Fibroblast of the aortic adventitia (primary cell): ENCODE measurements around the gene SIGLEC6. TPM values are rescaled to one million over a fixed set of nuclear protein-coding genes. Genes with fewer than 3 reads are reported as not detected.

Experiments used
- DNase-seq: peaks from one replicate; pipeline ENCODE4 v3.0.0-alpha.2; 2010; ENCODE audit warnings: low read depth
- H3K4me3 ChIP-seq: 2 replicates; pipeline ENCODE4 v1.5.1; 2011; ENCODE audit warnings: low read depth, mild to moderate bottlenecking, control low read depth, low read length, moderate library complexity
- total RNA-seq: library from RNA; depleted of rRNA; stranded (reverse); fragments of >200 nt; gene quantifications from 2 replicates; pipeline ENCODE4 v1.2.3, GENCODE V29; 2012; ENCODE audit warnings: low replicate concordance
- TF ChIP-seq, protein P1 (sequence below): IDR thresholded peaks from 2 replicates; pipeline ENCODE4 v1.5.1; 2011; ENCODE audit warnings: mild to moderate bottlenecking, low read length, control low read depth, inconsistent platforms; ENCODE audit not compliant: insufficient read depth

The SIGLEC6 gene
- total RNA-seq, 1 donor, result not detected

DNA sequence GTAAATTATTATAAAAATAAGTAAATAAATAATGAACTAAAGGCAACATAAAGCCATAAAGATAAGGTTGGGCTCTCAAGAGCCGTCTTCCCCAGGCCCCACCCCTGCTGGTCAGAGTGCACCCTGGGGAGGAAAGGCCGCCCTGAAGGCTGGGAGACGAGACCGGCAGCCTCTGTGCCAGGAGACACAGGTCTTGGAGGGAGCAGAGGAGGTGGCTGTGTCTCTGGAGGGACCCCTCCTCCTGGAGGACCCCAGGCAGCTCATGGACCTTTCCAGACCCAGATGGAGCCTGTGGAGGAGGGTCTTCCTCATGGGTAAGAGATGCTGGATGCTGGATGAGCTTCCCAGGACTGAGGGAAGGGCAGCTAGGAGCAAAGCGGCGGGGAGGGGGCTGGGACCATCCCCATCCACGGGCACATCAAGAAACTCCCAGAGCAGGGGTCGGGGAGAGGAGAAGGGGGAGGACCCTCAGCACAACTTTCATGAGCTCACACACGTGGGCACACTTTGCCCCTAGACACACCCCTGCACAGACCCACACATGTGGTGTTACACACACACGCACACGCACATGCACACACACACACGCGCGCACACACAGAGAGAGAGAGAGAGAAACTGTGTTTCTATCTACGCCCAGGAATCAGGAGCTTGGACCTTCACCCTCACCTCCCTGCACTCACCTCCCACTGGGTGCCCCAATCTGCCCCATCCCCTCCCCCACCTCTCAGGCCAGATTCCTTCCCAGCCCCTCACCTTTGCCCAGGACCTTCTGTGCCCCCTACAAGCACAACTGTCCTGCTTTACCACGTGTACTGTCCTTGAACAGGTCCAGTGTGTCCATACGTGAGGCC lies 52.9 kb downstream of the SIGLEC6 start, which contains the start of gene CEACAM18:
TSS of gene CEACAM18 (plus strand) at position 159 of the 854 bp plus-strand sequence.
- H3K4me3 ChIP-seq, result no peak within 1 kb of the TSS
- TF ChIP-seq, protein P1, sequence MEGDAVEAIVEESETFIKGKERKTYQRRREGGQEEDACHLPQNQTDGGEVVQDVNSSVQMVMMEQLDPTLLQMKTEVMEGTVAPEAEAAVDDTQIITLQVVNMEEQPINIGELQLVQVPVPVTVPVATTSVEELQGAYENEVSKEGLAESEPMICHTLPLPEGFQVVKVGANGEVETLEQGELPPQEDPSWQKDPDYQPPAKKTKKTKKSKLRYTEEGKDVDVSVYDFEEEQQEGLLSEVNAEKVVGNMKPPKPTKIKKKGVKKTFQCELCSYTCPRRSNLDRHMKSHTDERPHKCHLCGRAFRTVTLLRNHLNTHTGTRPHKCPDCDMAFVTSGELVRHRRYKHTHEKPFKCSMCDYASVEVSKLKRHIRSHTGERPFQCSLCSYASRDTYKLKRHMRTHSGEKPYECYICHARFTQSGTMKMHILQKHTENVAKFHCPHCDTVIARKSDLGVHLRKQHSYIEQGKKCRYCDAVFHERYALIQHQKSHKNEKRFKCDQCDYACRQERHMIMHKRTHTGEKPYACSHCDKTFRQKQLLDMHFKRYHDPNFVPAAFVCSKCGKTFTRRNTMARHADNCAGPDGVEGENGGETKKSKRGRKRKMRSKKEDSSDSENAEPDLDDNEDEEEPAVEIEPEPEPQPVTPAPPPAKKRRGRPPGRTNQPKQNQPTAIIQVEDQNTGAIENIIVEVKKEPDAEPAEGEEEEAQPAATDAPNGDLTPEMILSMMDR, result no peak
- DNase-seq, result no peak

DNA sequence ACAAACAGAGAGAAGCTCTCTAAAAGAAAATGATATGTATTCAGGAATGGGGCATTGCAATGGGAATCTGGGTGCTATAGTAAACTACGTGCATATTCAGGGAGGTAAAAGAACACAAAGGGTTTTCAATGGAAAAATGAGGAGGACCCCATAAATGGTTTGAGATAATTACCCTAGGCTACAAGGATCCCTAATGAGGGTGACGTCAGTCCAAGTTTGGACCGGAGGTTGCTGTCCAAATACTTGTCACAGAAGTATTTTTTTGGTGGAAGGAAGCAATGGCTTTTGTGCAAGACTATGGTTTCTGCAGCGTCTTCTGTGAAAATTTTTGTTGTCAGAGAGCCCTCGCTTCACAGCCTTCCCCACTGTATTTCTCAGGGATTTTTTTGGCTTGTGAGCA lies 54.1 kb downstream of the SIGLEC6 start:
- DNase-seq, result no peak
- H3K4me3 ChIP-seq, result no peak overlapping the region
- TF ChIP-seq, protein P1, result no peak

DNA sequence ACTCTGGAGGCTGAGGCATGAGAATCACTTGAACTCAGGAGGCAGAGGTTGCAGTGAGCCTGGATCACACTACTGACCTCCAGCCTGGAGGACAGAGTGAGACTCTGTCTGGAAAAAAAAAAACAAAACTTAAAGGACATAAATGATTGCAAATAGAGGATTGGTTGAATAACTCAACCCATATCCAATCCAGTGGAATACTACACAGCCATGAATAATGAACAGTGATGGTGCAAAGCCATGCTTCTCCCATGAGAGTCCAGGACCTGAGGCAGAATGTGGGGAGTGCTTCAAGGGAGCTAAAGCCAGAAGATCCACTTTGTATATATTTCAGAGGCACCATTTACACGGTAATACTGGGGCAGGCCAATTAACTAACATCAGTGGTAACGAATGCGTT lies 55.3 kb downstream of the SIGLEC6 start:
- H3K4me3 ChIP-seq, result no peak overlapping the region
- TF ChIP-seq, protein P1, result no peak
- DNase-seq, result no peak

DNA sequence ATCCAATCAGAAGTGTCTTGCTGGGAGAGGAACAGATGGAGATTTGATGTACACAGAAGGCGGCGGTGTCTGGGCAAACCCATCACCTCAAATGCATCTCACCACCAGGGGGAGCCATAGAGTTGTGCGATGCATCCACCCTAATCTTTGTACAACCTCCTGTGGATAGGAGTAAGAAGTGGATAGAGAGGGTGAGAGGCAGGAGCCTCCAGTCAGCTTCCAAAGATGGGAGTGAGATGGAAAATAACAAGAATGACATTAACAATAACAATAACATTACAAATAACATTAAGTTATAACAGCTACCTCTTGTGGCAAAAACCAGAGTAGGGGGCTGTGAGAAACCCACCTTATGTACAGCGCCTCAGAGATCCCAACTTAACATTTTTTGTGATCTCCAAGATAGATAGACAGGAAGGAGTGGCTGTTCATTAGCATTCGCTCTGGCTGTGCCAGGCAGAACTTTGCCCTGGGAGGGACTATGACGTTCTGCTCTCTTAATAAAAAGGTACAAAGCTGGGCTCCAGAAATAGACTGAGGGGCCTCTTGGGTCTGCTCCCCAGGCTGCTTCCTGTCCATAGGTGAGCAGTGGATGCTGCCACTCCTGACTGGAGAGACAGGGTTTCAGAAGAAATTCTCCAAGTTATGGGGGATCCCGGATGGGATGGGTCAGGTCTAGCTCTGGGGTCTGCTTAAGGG lies 58.3 kb downstream of the SIGLEC6 start:
- TF ChIP-seq, protein P1, result peak; percentile 90
- peak; percentile 78 for DNase-seq
- no peak overlapping the region for H3K4me3 ChIP-seq

DNA sequence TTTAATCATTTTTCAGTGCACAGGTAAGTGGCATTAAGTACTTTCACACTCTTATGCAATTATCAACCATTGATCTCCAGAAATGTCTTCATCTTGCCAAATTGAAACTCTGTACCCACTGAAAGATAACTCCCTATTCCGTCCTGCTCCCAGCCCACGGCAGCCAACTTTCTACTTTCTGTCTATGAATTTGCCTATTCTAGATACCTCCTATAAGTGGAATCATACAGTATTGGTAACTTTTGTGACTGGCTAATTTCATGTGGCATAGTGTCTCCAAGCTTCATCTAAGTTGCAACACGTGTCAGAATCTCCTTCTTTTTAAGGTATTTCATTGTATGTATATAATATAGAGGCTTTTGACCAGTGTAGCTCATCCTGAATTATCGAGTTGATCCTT lies 58.9 kb downstream of the SIGLEC6 start:
- TF ChIP-seq, protein P1, result no peak

DNA sequence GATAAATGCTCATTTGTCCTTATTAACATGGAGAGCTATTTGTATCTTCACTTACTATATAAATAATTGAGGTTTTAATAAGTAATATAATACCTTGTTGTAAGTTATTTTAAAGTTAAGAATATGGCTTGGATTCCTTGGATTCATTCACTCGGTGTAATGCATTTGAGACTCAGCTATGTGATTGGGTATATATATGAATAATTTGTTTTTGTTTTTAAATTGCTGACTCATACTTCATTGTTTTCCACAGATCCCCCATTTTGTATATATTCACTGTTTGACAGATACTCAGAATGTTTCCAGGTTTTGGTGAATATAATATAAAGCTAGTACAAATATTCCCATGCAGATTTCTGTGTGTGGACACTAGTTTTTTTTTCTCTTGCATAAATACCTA lies 59.9 kb downstream of the SIGLEC6 start:
- TF ChIP-seq, protein P1, result no peak
- DNase-seq, result no peak
- H3K4me3 ChIP-seq, result no peak overlapping the region

More for the DNA sequence above, 58.9 kb downstream of the SIGLEC6 start:
- H3K4me3 ChIP-seq, result no peak overlapping the region
- DNase-seq, result no peak
